Stomach smooth muscle (tissue), 2 donors: ENCODE results near the gene KIRREL3.

Source experiments
- H3K27ac ChIP-seq: one replicate; pipeline ENCODE4 v1.7.0; 2013; ENCODE audit warnings: mild to moderate bottlenecking, low read length, inconsistent platforms
- H3K27me3 ChIP-seq, 2 donors: one replicate each; pipeline ENCODE4 v1.7.0; 2013; ENCODE audit warnings: low read length in 2 of 2; ENCODE audit not compliant: insufficient read depth in 2 of 2, control insufficient read depth in 1 of 2
- H3K36me3 ChIP-seq, 2 donors: one replicate each; pipeline ENCODE4 v1.7.0; 2013; ENCODE audit warnings: low read length in 2 of 2; ENCODE audit not compliant: control insufficient read depth in 2 of 2, insufficient read depth in 2 of 2
- H3K4me1 ChIP-seq: one replicate; pipeline ENCODE4 v1.7.0; 2013; ENCODE audit warnings: low read length; ENCODE audit not compliant: control insufficient read depth, insufficient read depth
- H3K4me3 ChIP-seq, 2 donors: one replicate each; pipeline ENCODE4 v1.7.0; 2013; ENCODE audit warnings: low read length in 2 of 2
- H3K9ac ChIP-seq, 2 donors: one replicate each; pipeline ENCODE4 v1.7.0; 2013; ENCODE audit warnings: low read length in 2 of 2, mild to moderate bottlenecking in 1 of 2
- H3K9me3 ChIP-seq, 2 donors: one replicate each; pipeline ENCODE4 v1.7.0; 2013; ENCODE audit warnings: low read length in 2 of 2; ENCODE audit not compliant: control insufficient read depth in 2 of 2
- donor health status: healthy.
- donor health status: Pancreatic carcinoma.

The KIRREL3 gene

DNA sequence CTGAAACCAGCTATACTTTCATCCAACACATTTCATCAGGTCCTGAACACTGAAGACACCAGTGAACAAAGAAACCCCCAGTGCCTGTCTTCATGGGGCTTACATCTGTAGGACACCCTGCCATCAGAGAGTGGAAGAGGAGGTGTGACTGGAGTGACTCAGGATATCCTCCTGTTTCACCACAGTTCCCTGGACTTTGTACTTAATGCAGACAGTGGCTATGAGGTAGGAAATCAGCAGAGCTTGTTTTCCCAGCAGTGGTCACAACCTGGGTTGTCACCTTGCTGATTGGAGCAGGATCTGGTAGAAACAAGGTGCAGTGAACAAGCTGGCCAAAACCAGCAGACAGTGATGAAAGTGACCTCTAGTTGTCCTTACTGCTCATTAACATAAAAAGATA lies 128.8 kb downstream of the KIRREL3 start:
- Histone ChIP-seq H3K27me3 (peaks cover 0 to 5% of the 10 kb centered on the region in 2 donors), H3K4me3 (no peak overlapping the region)

GRCh38 chr11:126870021-126870420 lies 130.5 kb downstream of the KIRREL3 start:
- no peak overlapping the region for H3K27ac ChIP-seq
- no peaks in the 10 kb centered on the region for H3K9me3 ChIP-seq
- H3K4me1 ChIP-seq, result no peaks in the 10 kb centered on the region
- peaks cover 0 to 8% of the 10 kb centered on the region in 2 donors for H3K27me3 ChIP-seq
- no peak overlapping the region for H3K9ac ChIP-seq
- H3K4me3 ChIP-seq, result no peak overlapping the region
- no peaks in the 10 kb centered on the region for H3K36me3 ChIP-seq

More for the DNA sequence above, 128.8 kb downstream of the KIRREL3 start:
- H3K9me3 ChIP-seq, result no peaks in the 10 kb centered on the region
- no peaks in the 10 kb centered on the region for H3K4me1 ChIP-seq
- no peak overlapping the region for H3K9ac ChIP-seq
- H3K27ac ChIP-seq, result no peak overlapping the region
- H3K36me3 ChIP-seq, result no peaks in the 10 kb centered on the region

- H3K36me3 ChIP-seq, result no peaks in the 10 kb centered on the region
- H3K27me3 ChIP-seq, result peaks cover 2 to 8% of the 10 kb centered on the region in 2 donors
- H3K9me3 ChIP-seq, result no peaks in the 10 kb centered on the region
- no peaks in the 10 kb centered on the region for H3K4me1 ChIP-seq
- no peak overlapping the region for H3K4me3 ChIP-seq
- no peak overlapping the region for H3K9ac ChIP-seq
- H3K27ac ChIP-seq, result no peak overlapping the region
Observed at GRCh38 chr11:126868741-126869140, 131.8 kb downstream of the KIRREL3 start.

- H3K27me3 ChIP-seq, result peaks cover 8 to 10% of the 10 kb centered on the region in 2 donors
Observed at GRCh38 chr11:126864934-126865333, 135.6 kb downstream of the KIRREL3 start.

DNA sequence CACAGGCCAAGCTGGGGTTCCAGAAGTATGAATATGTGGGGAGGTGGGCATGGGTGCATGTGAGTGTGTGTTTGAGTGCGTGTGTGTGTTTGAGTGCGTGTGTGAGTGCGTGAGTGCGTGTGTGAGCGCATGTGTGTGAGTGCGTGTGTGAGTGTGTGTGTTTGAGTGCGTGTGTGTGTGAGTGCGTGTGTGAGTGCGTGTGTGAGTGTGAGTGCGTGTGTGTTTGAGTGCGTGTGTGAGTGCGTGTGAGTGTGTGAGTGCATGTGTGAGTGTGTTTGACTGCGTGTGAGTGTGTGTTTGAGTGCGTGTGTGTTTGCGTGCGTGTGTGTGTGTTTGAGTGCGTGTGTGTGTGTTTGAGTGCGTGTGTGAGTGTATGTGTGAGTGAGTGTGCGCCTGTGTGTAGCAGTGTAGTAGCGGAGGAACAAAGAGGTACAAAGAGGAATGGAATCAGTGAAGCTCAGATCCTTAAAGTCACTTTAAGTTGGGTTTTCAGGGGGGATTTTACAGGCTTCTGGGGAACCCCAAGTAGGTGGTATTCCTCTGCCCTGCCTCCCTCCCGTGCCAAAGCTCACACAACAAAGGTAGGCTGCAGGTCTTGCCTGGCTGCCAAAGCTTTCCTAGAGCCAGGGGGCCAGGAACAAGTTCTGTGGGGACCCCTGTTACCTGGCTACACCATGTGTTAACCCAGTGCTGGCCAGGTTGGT lies 137.1 kb downstream of the KIRREL3 start:
- no peak overlapping the region for H3K27ac ChIP-seq
- H3K9ac ChIP-seq, result no peak overlapping the region
- H3K9me3 ChIP-seq, result no peaks in the 10 kb centered on the region
- no peaks in the 10 kb centered on the region for H3K4me1 ChIP-seq
- H3K27me3 ChIP-seq, result peaks cover 8 to 10% of the 10 kb centered on the region in 2 donors
- no peak overlapping the region for H3K4me3 ChIP-seq
- no peaks in the 10 kb centered on the region for H3K36me3 ChIP-seq

More at GRCh38 chr11:126864934-126865333, 135.6 kb downstream of the KIRREL3 start:
- no peaks in the 10 kb centered on the region for H3K9me3 ChIP-seq
- no peaks in the 10 kb centered on the region for H3K4me1 ChIP-seq
- H3K4me3 ChIP-seq, result no peak overlapping the region
- H3K9ac ChIP-seq, result no peak overlapping the region
- no peaks in the 10 kb centered on the region for H3K36me3 ChIP-seq
- no peak overlapping the region for H3K27ac ChIP-seq

DNA sequence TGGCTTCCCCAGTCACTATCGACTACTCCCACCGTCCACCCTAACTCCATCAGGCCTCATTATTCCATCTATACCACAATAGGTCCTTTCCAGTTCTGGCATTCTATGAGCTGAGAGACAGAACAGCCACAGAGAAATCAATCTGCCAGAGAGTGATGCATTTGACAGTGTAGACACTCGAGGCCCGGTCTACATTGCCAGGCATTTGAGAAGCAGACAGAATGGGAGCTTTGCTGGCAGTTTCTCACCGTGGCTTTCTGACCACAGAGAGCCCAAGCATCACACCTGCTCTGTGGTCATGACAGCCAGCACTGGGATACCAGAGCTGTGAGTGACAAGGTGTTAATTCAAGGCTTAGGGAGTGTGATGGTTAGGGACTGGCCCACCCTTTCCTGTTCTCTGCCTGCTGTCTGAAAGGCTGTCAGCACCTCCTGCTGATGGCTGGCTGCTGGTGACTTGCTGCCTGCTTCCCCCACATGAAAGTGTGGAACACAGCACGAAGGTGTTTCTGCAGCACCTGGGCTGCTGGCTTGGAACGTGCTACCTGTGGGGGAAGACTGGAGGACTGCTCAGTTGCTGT lies 137.8 kb downstream of the KIRREL3 start:
- Histone ChIP-seq H3K9ac (no peak overlapping the region), H3K27me3 (peaks cover 8 to 10% of the 10 kb centered on the region in 2 donors)

DNA sequence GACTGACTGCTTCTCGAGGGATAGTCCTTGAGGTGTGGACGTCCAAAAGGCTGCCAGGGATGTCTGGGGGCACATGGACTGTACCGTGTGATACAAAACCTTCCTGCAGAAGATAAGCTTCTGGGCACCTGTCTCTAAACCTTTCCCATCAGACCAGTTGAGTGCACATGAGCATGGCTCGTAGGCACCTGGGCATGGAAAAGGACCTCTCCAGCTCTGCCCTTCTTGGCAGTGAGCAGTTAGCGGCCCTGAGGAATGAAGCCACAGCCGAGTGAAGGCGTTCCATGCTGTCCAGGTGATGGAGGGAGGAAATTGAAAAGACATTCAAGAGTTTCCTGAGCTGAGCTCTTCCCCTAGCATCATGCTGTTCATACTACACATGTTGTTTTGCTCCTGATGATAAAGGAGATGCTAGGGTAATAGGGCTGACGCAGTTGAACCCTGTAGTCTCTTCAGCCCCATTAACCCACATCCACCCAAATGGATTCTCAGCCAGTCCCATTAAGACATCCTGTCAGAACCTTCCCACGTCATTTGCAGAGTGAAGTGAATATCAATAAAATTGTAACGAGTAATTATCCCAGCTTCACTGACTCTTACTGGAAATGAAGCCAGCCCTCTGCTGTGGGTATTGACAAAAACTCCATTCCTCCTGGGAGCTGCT lies 138.6 kb downstream of the KIRREL3 start:
- Histone ChIP-seq H3K9me3 (no peaks in the 10 kb centered on the region), H3K4me3 (no peak overlapping the region), H3K27me3 (peaks cover 6 to 10% of the 10 kb centered on the region in 2 donors)

More for the DNA sequence above, 137.8 kb downstream of the KIRREL3 start:
- no peaks in the 10 kb centered on the region for H3K36me3 ChIP-seq
- no peak overlapping the region for H3K4me3 ChIP-seq
- no peaks in the 10 kb centered on the region for H3K4me1 ChIP-seq
- no peaks in the 10 kb centered on the region for H3K9me3 ChIP-seq
- no peak overlapping the region for H3K27ac ChIP-seq

GRCh38 chr11:126857860-126858808 lies 142.4 kb downstream of the KIRREL3 start:
- Histone ChIP-seq H3K9me3 (no peaks in the 10 kb centered on the region), H3K9ac (no peak overlapping the region), H3K27ac (no peak overlapping the region), H3K4me3 (no peak overlapping the region), H3K36me3 (no peaks in the 10 kb centered on the region), H3K4me1 (no peaks in the 10 kb centered on the region), H3K27me3 (peaks cover 3 to 7% of the 10 kb centered on the region in 2 donors)

More for the DNA sequence above, 138.6 kb downstream of the KIRREL3 start:
- Histone ChIP-seq H3K4me1 (no peaks in the 10 kb centered on the region), H3K27ac (no peak overlapping the region), H3K9ac (no peak overlapping the region), H3K36me3 (no peaks in the 10 kb centered on the region)

DNA sequence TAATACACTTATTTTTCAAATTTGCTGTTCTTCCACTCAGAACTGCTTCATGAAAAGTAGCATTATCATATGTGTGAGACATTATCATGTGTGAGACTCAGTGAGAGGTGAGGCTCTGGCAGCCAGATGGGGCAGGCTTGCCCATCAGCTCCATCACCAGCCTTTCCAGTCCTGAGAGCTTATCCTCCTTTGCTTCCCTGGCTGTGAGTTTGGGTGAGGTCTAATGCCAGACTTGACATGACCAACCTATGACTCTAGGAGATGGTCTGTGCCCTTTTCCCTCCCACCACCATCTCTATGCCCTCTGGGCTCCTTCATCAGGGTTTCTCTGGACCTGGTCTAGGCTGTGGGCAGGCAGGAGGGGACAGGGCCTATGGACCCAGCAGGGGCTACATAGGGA lies 145.0 kb downstream of the KIRREL3 start:
- Histone ChIP-seq H3K36me3 (no peaks in the 10 kb centered on the region), H3K9me3 (no peaks in the 10 kb centered on the region), H3K27ac (no peak overlapping the region), H3K9ac (no peak overlapping the region), H3K27me3 (no peaks in the 10 kb centered on the region), H3K4me3 (no peak overlapping the region), H3K4me1 (no peaks in the 10 kb centered on the region)

GRCh38 chr11:126853732-126854131 lies 146.8 kb downstream of the KIRREL3 start:
- H3K27ac ChIP-seq, result no peak overlapping the region
- no peak overlapping the region for H3K9ac ChIP-seq
- no peaks in the 10 kb centered on the region for H3K4me1 ChIP-seq
- H3K27me3 ChIP-seq, result no peaks in the 10 kb centered on the region
- H3K4me3 ChIP-seq, result no peak overlapping the region
- H3K9me3 ChIP-seq, result no peaks in the 10 kb centered on the region
- no peaks in the 10 kb centered on the region for H3K36me3 ChIP-seq
